HAP-1 (cell line): ENCODE data around the gene ZNF236.

Experiments used
- DNase-seq, 2 experiments: peaks; one replicate each; pipeline ENCODE4 v3.0.0-alpha.2; 2016 to 2020; ENCODE audit warnings: low spot score in 2 of 2
- H3K27me3 ChIP-seq: fragments of 250-450 bp; sonication (Bioruptor Pico); 2 replicates; pipeline ENCODE4 v1.5.1; 2020; ENCODE audit warnings: low read depth, mild to moderate bottlenecking, moderate library complexity
- H3K36me3 ChIP-seq: fragments of 250-450 bp; sonication (Bioruptor Pico); replicated peaks from 2 replicates; pipeline ENCODE4 v1.5.1; 2020; ENCODE audit warnings: mild to moderate bottlenecking
- H3K4me1 ChIP-seq: fragments of 250-450 bp; sonication (Bioruptor Pico); 2 replicates; pipeline ENCODE4 v1.5.1; 2020; ENCODE audit warnings: mild to moderate bottlenecking
- H3K4me3 ChIP-seq: fragments of 250-450 bp; sonication (Bioruptor Pico); 2 replicates; pipeline ENCODE4 v1.5.1; 2020; ENCODE audit warnings: mild to moderate bottlenecking, moderate library complexity
- H3K9me3 ChIP-seq: fragments of 250-450 bp; sonication (Bioruptor Pico); 2 replicates; pipeline ENCODE4 v1.5.1; 2020; ENCODE audit warnings: mild to moderate bottlenecking, moderate library complexity
- in situ Hi-C: fragments of 300-500 bp; cut with MboI; formaldehyde crosslinking; loops from 3 replicates; pipeline ENCODE4 v1.14.3; 2020; ENCODE audit warnings: low sequenced_read_pairs, inconsistent platforms, mixed read lengths

ZNF236 gene

GRCh38 chr18:76827205-76828200, 5.1 kb downstream of the ZNF236 start:
- Histone ChIP-seq H3K27me3 (no peaks in the 10 kb centered on the region), H3K9me3 (0 out of 2 replicates have a peak, but pooled peaks cover 3% of the 10 kb centered on the region), H3K4me3 (no peak overlapping the region), H3K4me1 (peaks cover 13% of the 10 kb centered on the region), H3K36me3 (peaks cover 5% of the 10 kb centered on the region; the same call in 1 of the 2 replicates)
- no peak for DNase-seq
- in situ Hi-C loops, result no loop called here

GRCh38 chr18:76834379-76834778, 12.0 kb downstream of the ZNF236 start:
- Histone ChIP-seq H3K36me3 (no peaks in the 10 kb centered on the region), H3K9me3 (0 out of 2 replicates have a peak, but pooled peaks cover 3% of the 10 kb centered on the region), H3K4me3 (no peak overlapping the region), H3K27me3 (no peaks in the 10 kb centered on the region), H3K4me1 (peaks cover 23% of the 10 kb centered on the region)
- no peak for DNase-seq
- in situ Hi-C loops, result no loop called here

GRCh38 chr18:76835380-76835779, 13.0 kb downstream of the ZNF236 start:
- Histone ChIP-seq H3K27me3 (no peaks in the 10 kb centered on the region), H3K4me3 (no peak overlapping the region), H3K4me1 (peaks cover 23% of the 10 kb centered on the region), H3K36me3 (no peaks in the 10 kb centered on the region), H3K9me3 (0 out of 2 replicates have a peak, but pooled peaks cover 3% of the 10 kb centered on the region)
- in situ Hi-C loops, result no loop called here
- DNase-seq, result no peak

GRCh38 chr18:76837071-76837470, 14.7 kb downstream of the ZNF236 start:
- H3K4me1 ChIP-seq, result peaks cover 23% of the 10 kb centered on the region
- no peaks in the 10 kb centered on the region for H3K27me3 ChIP-seq
- in situ Hi-C loops, result no loop called here
- no peak for DNase-seq
- H3K36me3 ChIP-seq, result no peaks in the 10 kb centered on the region
- no peak overlapping the region for H3K4me3 ChIP-seq
- H3K9me3 ChIP-seq, result no peaks in the 10 kb centered on the region

- Histone ChIP-seq H3K4me1 (peaks cover 23% of the 10 kb centered on the region), H3K9me3 (no peaks in the 10 kb centered on the region), H3K27me3 (no peaks in the 10 kb centered on the region), H3K36me3 (no peaks in the 10 kb centered on the region), H3K4me3 (no peak overlapping the region)
- in situ Hi-C loops, result no loop called here
- DNase-seq, result no peak
Observed at GRCh38 chr18:76838182-76838581, 15.8 kb downstream of the ZNF236 start.

DNA sequence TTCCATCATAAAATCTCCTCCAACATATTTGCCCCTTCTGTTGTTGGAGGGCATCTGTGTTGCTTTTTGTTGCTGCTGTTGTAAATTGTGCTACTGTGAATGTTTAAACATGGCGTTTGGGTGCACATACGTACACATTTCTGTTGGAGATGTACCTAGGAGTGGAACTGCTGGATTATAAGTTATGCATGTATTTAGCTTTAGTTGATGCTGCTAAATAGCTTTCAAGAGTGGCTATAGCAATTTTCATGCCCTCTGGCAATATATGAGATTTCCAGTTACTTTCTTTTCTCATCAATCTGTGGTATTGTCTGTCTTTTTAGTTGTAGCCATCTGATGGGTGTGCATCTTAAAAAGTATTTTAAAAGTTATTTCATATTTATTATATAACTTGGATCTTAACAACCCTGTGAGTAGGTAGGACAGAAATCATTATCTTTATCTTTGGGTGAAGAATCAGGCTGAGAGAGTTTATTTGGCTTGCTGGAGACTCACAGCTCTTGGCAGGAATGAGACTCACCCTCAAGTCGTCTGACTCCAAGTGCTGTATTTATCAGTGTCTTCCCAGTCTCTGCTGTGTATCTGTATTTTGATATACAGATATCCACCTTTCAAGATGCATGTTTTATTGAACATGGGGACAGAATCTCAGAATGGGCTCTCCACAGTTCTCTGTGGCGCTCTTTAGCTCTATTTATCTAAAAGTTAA, 16.9 kb downstream of the ZNF236 start:
- Histone ChIP-seq H3K4me3 (no peak overlapping the region), H3K9me3 (no peaks in the 10 kb centered on the region), H3K36me3 (no peaks in the 10 kb centered on the region), H3K27me3 (no peaks in the 10 kb centered on the region), H3K4me1 (peaks cover 23% of the 10 kb centered on the region)
- in situ Hi-C loops, result no loop called here
- no peak for DNase-seq

GRCh38 chr18:76842837-76843530, 20.6 kb downstream of the ZNF236 start:
- H3K27me3 ChIP-seq, result no peaks in the 10 kb centered on the region
- in situ Hi-C loops, result no loop called here
- DNase-seq, result no peak
- H3K9me3 ChIP-seq, result no peaks in the 10 kb centered on the region
- no peaks in the 10 kb centered on the region for H3K36me3 ChIP-seq
- H3K4me1 ChIP-seq, result peaks cover 12% of the 10 kb centered on the region
- no peak overlapping the region for H3K4me3 ChIP-seq

GRCh38 chr18:76844144-76844543, 21.8 kb downstream of the ZNF236 start:
- Histone ChIP-seq H3K4me1 (peaks cover 4% of the 10 kb centered on the region; the same call in 1 of the 2 replicates), H3K27me3 (no peaks in the 10 kb centered on the region), H3K9me3 (no peaks in the 10 kb centered on the region), H3K36me3 (no peaks in the 10 kb centered on the region), H3K4me3 (no peak overlapping the region)
- in situ Hi-C loops, result no loop called here
- DNase-seq, result no peak

GRCh38 chr18:76844742-76845477, 22.6 kb downstream of the ZNF236 start:
- in situ Hi-C loops, result no loop called here
- no peak for DNase-seq

GRCh38 chr18:76846217-76846616, 23.9 kb downstream of the ZNF236 start:
- in situ Hi-C loops, result no loop called here
- Histone ChIP-seq H3K27me3 (no peaks in the 10 kb centered on the region), H3K4me3 (no peak overlapping the region), H3K36me3 (no peaks in the 10 kb centered on the region), H3K4me1 (0 out of 2 replicates have a peak, but pooled peaks cover 4% of the 10 kb centered on the region), H3K9me3 (no peaks in the 10 kb centered on the region)
- DNase-seq, result no peak

More at GRCh38 chr18:76844742-76845477, 22.6 kb downstream of the ZNF236 start:
- Histone ChIP-seq H3K27me3 (no peaks in the 10 kb centered on the region), H3K36me3 (no peaks in the 10 kb centered on the region), H3K4me1 (0 out of 2 replicates have a peak, but pooled peaks cover 4% of the 10 kb centered on the region), H3K9me3 (no peaks in the 10 kb centered on the region), H3K4me3 (no peak overlapping the region)

GRCh38 chr18:76847916-76848315, 25.6 kb downstream of the ZNF236 start:
- Histone ChIP-seq H3K9me3 (no peaks in the 10 kb centered on the region), H3K4me3 (no peak overlapping the region), H3K4me1 (0 out of 2 replicates have a peak, but pooled peaks cover 4% of the 10 kb centered on the region), H3K27me3 (no peaks in the 10 kb centered on the region), H3K36me3 (no peaks in the 10 kb centered on the region; the same call in 1 of the 2 replicates)
- in situ Hi-C loops, result no loop called here
- peak; percentile 37 to 42 for DNase-seq

DNA sequence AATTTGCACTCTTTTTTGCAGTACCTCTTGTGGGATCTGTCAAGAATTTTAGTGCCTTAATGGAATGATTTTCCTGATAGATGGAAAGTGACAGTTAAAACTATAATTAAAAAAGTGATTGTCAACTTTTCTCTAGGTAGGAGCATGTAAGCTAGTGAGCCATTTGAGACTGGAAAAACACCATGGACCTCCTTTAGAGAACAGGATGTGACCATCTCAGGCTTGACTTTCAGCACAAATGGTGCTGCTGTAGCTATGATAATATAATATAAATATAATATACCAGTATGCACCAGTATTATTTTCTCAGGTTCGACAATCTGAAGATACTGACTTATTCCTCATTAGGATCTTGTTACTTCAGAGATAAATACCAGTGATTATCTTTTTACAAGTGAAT, 27.8 kb downstream of the ZNF236 start:
- DNase-seq, result no peak
- H3K4me1 ChIP-seq, result 0 out of 2 replicates have a peak, but pooled peaks cover 4% of the 10 kb centered on the region
- no peak overlapping the region for H3K4me3 ChIP-seq
- in situ Hi-C loops, result no loop called here
- no peaks in the 10 kb centered on the region for H3K27me3 ChIP-seq
- H3K36me3 ChIP-seq, result no peaks in the 10 kb centered on the region; the same call in 1 of the 2 replicates
- no peaks in the 10 kb centered on the region for H3K9me3 ChIP-seq

DNA sequence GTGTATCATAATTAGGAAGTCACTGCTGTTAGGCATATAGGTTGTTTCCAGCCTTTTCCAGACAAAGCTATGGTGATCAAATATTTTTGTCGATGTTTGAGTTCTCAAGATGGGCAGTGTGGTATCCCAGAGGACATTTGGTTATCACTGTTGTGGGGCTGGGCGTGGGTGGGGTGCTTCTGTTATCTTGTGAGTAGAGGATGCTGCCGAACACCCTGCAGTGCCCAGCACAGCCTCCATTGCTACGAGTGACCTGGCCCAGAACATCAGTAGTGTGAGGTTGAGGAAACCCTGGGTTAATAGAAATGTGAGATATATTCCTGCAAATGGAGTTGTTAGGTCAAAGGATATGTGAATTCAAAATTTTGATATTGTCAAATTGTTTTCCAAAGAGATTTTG, 33.2 kb downstream of the ZNF236 start:
- Histone ChIP-seq H3K27me3 (no peaks in the 10 kb centered on the region), H3K36me3 (peaks cover 3% of the 10 kb centered on the region; the same call in 1 of the 2 replicates), H3K9me3 (no peaks in the 10 kb centered on the region), H3K4me1 (no peaks in the 10 kb centered on the region), H3K4me3 (no peak overlapping the region)
- in situ Hi-C loops, result no loop called here
- DNase-seq, result no peak
